AG04449 (cell line): Measurements from ENCODE around the gene VCL.
"Not testable (repeated sequence)": the region's sequence is repeated elsewhere in the genome, so short reads cannot be mapped to it uniquely, and the experiment has no call there.

Experiments
- CTCF ChIA-PET: fragments of 350-600 bp; formaldehyde crosslinking; extraction: SDS; loops from one replicate; lab custom pipeline; 2021; ENCODE audit warnings: antibody characterized with exemption; lab: Yijun Ruan, JAX
- POLR2A ChIA-PET: fragments of 400-600, 350-600 bp; formaldehyde crosslinking; extraction: SDS; loops from one replicate; lab custom pipeline; 2020; ENCODE audit warnings: antibody characterized with exemption, inconsistent platforms; lab: Yijun Ruan, JAX
- DNase-seq: peaks from one replicate; pipeline ENCODE4 v3.0.0-alpha.2; 2010; ENCODE audit warnings: low read depth, low spot score
- H3K4me3 ChIP-seq: 2 replicates; pipeline ENCODE4 v1.5.1; 2011; ENCODE audit warnings: low read depth, mild to moderate bottlenecking, control low read depth, low read length
- CTCF ChIP-seq: IDR thresholded peaks from one replicate; pipeline ENCODE4 v1.5.1; 2011; ENCODE audit warnings: mild to moderate bottlenecking, moderate library complexity, low read length, control low read depth, inconsistent platforms; ENCODE audit not compliant: insufficient read depth; ENCODE audit errors: missing control alignments

VCL gene

GRCh38 chr10:74121368-74121767, 123.5 kb downstream of the VCL start:
- POLR2A ChIA-PET: no interaction called here
- no peak overlapping the region for H3K4me3 ChIP-seq
- DNase-seq: no peak
- no peak for TF ChIP-seq CTCF
- CTCF ChIA-PET: interaction anchor here (1.1 to 3.7 kb wide), 4 partner anchors 13 to 235 kb away, joined by 3 to 28 read pairs (median 4); no protein-coding TSS in a partner anchor

GRCh38 chr10:74122060-74122459, 124.1 kb downstream of the VCL start:
- CTCF ChIA-PET: interaction anchor here (1.1 to 3.7 kb wide), 7 partner anchors 14 to 236 kb away, joined by 3 to 28 read pairs (median 4); no protein-coding TSS in a partner anchor
- H3K4me3 ChIP-seq: no peak overlapping the region
- DNase-seq: no peak
- no peak for TF ChIP-seq CTCF
- POLR2A ChIA-PET: no interaction called here

GRCh38 chr10:74123081-74123480, 125.2 kb downstream of the VCL start:
- TF ChIP-seq CTCF: no peak
- POLR2A ChIA-PET: no interaction called here
- CTCF ChIA-PET: interaction anchor here (0.8 to 3.7 kb wide), 9 partner anchors 8 to 237 kb away, joined by 3 to 28 read pairs (median 3); no protein-coding TSS in a partner anchor
- no peak overlapping the region for H3K4me3 ChIP-seq
- no peak for DNase-seq

GRCh38 chr10:74133923-74134820, 136.3 kb downstream of the VCL start:
- CTCF ChIA-PET: interaction anchor here (0.6 to 1.6 kb wide), 2 partner anchors 9 to 10 kb away, joined by 3 to 6 read pairs; no protein-coding TSS in a partner anchor
- no peak overlapping the region for H3K4me3 ChIP-seq
- TF ChIP-seq CTCF: no peak
- POLR2A ChIA-PET: no interaction called here
- no peak for DNase-seq

- ChIA-PET CTCF (interaction anchor here (1.0 to 1.6 kb wide), 2 partner anchors 10 to 13 kb away, joined by 3 to 6 read pairs; no protein-coding TSS in a partner anchor), POLR2A (no interaction called here)
- no peak overlapping the region for H3K4me3 ChIP-seq
- no peak for DNase-seq
- no peak for TF ChIP-seq CTCF
Observed at GRCh38 chr10:74135452-74135851, 137.5 kb downstream of the VCL start.

GRCh38 chr10:74137992-74138391, 140.1 kb downstream of the VCL start:
- ChIA-PET CTCF (interaction anchor here (1.1 to 2.4 kb wide), 5 partner anchors 9 to 259 kb away, joined by 3 to 14 read pairs (median 4); no protein-coding TSS in a partner anchor), POLR2A (no interaction called here)
- no peak overlapping the region for H3K4me3 ChIP-seq
- TF ChIP-seq CTCF: no peak
- DNase-seq: no peak

- DNase-seq, H3K4me3 ChIP-seq: not testable (repeated sequence)
- ChIA-PET POLR2A (interaction anchor here (0.6 kb wide), 1 partner anchor 11 kb away, joined by 3 read pairs; no protein-coding TSS in a partner anchor), CTCF (interaction anchor here (1.1 to 2.4 kb wide), 4 partner anchors 8 to 259 kb away, joined by 3 to 14 read pairs (median 4); no protein-coding TSS in a partner anchor)
Observed at GRCh38 chr10:74138596-74138995, 140.7 kb downstream of the VCL start.
